ENCODE results near the gene NDUFS4.
"Not testable (repeated sequence)": the region's sequence is repeated elsewhere in the genome, so short reads cannot be mapped to it uniquely, and the experiment has no call there.

Gene NDUFS4

DNA sequence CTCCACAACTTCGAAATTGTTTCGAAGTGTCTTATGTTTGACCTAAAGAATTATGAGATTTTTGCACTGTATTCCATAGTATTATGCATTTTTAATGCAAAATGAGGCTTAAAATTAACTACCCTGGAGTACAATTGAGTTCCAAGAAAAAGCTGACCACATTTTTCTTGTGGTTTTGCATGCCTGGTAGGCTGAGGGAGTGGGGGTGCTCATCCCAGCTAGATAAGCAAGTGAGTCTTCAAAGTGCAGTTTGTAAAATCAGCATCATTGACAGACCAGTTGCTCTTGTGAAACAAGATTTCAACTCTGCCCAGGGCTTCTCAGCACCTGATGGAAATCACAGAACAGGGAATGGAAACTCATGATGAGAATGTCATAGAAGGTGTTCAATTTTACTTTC lies 17.0 kb upstream of the NDUFS4 start:
- FAIRE-seq: no peak
- no peak for DNase-seq (ENCODE audit: insufficient read length, low spot score)
- TF ChIP-seq, protein P1, sequence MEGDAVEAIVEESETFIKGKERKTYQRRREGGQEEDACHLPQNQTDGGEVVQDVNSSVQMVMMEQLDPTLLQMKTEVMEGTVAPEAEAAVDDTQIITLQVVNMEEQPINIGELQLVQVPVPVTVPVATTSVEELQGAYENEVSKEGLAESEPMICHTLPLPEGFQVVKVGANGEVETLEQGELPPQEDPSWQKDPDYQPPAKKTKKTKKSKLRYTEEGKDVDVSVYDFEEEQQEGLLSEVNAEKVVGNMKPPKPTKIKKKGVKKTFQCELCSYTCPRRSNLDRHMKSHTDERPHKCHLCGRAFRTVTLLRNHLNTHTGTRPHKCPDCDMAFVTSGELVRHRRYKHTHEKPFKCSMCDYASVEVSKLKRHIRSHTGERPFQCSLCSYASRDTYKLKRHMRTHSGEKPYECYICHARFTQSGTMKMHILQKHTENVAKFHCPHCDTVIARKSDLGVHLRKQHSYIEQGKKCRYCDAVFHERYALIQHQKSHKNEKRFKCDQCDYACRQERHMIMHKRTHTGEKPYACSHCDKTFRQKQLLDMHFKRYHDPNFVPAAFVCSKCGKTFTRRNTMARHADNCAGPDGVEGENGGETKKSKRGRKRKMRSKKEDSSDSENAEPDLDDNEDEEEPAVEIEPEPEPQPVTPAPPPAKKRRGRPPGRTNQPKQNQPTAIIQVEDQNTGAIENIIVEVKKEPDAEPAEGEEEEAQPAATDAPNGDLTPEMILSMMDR (IDR thresholded peaks at IDR 0.05; ENCODE audit: insufficient read depth, missing control alignments): no peak

DNA sequence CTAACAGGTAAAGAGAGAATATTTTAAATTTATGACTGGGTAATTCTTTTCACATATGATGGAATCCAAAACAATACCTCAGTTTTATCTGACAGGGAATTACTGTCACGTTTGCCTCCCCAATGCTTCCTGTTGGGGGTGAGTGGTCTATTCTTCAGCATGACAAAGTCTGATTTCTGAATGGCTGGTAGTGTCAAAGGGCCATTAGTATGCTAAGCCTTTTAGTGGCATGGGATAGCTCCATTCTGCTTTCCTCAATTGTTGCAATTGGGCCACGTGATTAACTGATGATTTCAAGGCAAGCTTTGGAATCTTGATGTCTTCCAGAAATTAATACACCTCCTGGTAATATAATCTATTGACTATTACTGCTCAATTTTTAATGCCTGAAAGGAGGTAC lies 14.7 kb upstream of the NDUFS4 start:
- FAIRE-seq: no peak

DNA sequence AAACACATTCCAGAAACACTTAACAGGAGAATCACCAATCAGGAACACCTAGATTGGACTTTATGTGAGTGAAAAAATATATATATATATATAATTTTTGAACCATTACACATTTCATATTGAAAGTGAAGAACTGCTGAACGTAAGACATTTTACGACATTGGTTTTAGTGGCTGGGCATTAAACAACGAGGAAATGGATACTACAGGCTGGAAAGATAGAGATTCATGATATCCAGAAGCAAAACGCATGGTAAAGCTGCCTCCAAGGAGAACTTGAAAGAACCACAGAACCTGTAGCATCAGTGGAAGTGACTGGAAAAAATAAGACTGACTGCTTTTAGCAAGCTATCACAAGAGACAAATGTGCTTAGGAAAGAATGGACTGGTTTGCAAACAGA lies 13.2 kb upstream of the NDUFS4 start:
- no peak for DNase-seq (ENCODE audit: insufficient read length, low spot score)
- TF ChIP-seq, protein P1 (IDR thresholded peaks at IDR 0.05; ENCODE audit: insufficient read depth, missing control alignments): no peak
- FAIRE-seq: no peak

More for the DNA sequence above, 14.7 kb upstream of the NDUFS4 start:
- TF ChIP-seq, protein P1 (IDR thresholded peaks at IDR 0.05; ENCODE audit: insufficient read depth, missing control alignments): no peak
- DNase-seq (ENCODE audit: insufficient read length, low spot score): no peak

DNA sequence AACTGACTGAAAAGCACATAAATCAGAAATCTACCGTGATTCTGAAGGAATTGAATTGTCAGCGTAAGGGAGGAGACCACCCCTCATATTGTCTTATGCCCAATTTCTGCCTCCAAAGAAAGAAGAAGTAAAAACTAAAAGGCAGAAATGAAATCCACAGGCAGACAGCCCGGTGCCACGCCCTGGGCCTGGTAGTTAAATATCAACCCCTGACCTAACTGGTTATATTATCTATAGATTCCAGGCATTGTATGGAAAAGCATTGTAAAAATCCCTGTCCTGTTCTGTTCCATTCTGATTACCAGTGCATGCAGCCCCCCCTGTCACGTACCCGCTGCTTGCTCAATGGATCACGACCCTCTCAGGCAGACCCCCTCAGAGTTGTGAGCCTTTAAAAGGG lies 11.9 kb upstream of the NDUFS4 start:
- not testable (repeated sequence) for FAIRE-seq; DNase-seq (ENCODE audit: insufficient read length, low spot score)

DNA sequence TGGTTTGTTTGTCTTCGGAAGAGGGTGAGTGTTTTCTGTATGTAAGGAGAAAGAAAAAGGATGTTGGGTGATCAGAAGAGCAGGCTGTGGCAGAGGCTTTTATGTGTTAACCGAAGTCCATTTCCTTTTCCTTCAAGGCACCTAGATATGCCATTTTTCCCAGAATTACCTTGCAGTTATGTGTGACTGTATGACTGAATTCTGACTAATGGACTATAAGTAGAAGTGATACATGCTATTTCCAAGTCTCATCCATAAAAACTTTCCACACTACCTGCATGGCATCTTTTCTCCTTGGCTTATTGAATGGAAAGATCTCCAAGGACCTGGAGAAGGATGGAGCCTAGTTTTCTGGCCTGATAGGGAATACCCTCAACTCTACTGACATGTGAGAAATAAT lies 10.6 kb upstream of the NDUFS4 start:
- DNase-seq (ENCODE audit: insufficient read length, low spot score) (no peak), FAIRE-seq (no peak)
- TF ChIP-seq, protein P1 (IDR thresholded peaks at IDR 0.05; ENCODE audit: insufficient read depth, missing control alignments): no peak

DNA sequence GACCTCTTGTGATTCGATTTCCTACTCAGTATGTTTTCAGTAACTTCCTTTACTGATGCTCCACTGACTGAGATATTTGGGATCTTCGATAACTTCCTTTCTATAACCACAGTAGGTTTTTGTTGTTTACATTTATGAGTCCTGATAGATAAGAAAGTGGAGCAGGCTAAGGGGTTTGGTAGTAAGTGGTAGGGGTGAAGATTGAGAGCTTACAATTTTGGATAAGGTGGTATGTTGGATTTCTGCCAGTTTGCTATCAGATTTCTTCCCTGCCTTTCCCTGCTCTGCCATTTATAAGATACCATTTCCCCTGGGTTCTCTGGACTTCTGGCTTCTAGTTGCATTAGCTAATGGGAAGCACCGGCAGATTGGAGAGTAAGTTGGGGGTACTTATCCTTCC lies 7.9 kb upstream of the NDUFS4 start:
- FAIRE-seq (no peak), DNase-seq (ENCODE audit: insufficient read length, low spot score) (no peak)
- TF ChIP-seq, protein P1 (IDR thresholded peaks at IDR 0.05; ENCODE audit: insufficient read depth, missing control alignments): no peak

DNA sequence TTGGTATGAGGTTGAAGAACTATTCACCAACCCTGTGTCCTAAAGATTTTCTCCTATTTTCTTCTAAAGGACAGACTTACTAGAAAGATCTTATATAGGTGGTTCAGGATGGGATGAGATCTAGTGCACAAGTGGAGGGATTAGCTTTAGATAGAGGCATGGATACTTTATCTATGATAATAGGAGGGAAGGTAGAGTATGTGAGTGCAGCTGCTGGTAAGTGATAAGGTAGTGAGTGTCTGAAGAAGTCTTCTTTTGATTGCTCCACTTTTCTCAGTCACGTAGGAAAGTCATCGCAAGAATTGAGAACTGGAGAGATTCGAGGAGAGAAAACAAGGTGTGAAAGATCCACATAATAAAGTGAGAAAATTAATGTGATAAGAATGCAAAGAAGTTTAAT lies 6.0 kb upstream of the NDUFS4 start:
- DNase-seq (ENCODE audit: insufficient read length, low spot score) (no peak), FAIRE-seq (no peak)
- TF ChIP-seq, protein P1 (IDR thresholded peaks at IDR 0.05; ENCODE audit: insufficient read depth, missing control alignments): no peak

DNA sequence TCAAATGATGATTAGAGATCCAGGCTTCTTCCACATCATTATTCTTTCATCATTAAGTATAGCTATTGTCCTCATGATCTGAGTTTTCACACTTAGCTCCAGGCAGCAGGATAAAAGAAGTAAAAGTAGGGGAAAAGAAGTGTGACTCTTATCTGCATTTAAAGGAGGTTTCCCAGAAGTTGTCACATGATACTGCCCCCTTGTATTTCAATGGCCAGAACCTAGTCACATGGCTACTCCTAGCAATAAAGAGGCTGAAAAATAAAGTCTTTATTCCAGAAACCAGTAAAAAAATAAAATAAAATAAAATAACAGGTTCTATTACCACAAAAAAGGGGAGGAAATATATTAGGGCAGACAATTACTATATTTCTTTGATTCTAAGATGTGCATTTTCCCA lies 5.3 kb upstream of the NDUFS4 start:
- FAIRE-seq (no peak), DNase-seq (ENCODE audit: insufficient read length, low spot score) (no peak)
- TF ChIP-seq, protein P1 (IDR thresholded peaks at IDR 0.05; ENCODE audit: insufficient read depth, missing control alignments): no peak
